HEK293 (cell line): ENCODE results near the gene SLC52A3.

Source experiments
- BCL11A ChIP-seq: fragments of 450-650 bp; formaldehyde crosslinking; IDR thresholded peaks from 2 replicates; pipeline ENCODE4 v1.5.1; 2016; ENCODE audit warnings: low read depth, missing biosample characterization, missing genetic modification characterization
- CTCF ChIP-seq: fragments of 450-650 bp; formaldehyde crosslinking; IDR thresholded peaks from 2 replicates; pipeline ENCODE4 v1.5.1; 2016; ENCODE audit warnings: missing biosample characterization, missing genetic modification characterization
- GLIS2 ChIP-seq: fragments of 450-650 bp; formaldehyde crosslinking; IDR thresholded peaks from 2 replicates; pipeline ENCODE4 v1.5.1; 2016; ENCODE audit warnings: missing biosample characterization, missing genetic modification characterization
- KLF10 ChIP-seq: fragments of 450-650 bp; IDR thresholded peaks from 2 replicates; pipeline ENCODE4 v1.5.1; 2018; ENCODE audit warnings: missing biosample characterization, mild to moderate bottlenecking, missing genetic modification characterization
- KLF16 ChIP-seq: fragments of 450-650 bp; formaldehyde crosslinking; IDR thresholded peaks from 2 replicates; pipeline ENCODE4 v1.5.1; 2017; ENCODE audit warnings: missing biosample characterization, missing genetic modification characterization
- KLF7 ChIP-seq: fragments of 450-650 bp; formaldehyde crosslinking; IDR thresholded peaks from 2 replicates; pipeline ENCODE4 v1.5.1; 2016; ENCODE audit warnings: missing biosample characterization, missing genetic modification characterization, borderline replicate concordance
- KLF8 ChIP-seq: fragments of 450-650 bp; formaldehyde crosslinking; IDR thresholded peaks from 2 replicates; pipeline ENCODE4 v1.5.1; 2016; ENCODE audit warnings: missing biosample characterization, missing genetic modification characterization
- PBX3 ChIP-seq: sonication (generic); formaldehyde crosslinking; IDR thresholded peaks from 2 replicates; pipeline ENCODE4 v1.8.1; 2022; ENCODE audit warnings: mild to moderate bottlenecking, moderate library complexity, missing genetic modification reagents
- ZFP69B ChIP-seq: fragments of 450-650 bp; formaldehyde crosslinking; IDR thresholded peaks from 2 replicates; pipeline ENCODE4 v1.5.1; 2016; ENCODE audit warnings: missing biosample characterization, missing genetic modification characterization
- ZNF174 ChIP-seq: fragments of 450-650 bp; formaldehyde crosslinking; IDR thresholded peaks from 2 replicates; pipeline ENCODE4 v1.5.0; 2017; ENCODE audit warnings: missing biosample characterization, mild to moderate bottlenecking, missing genetic modification characterization
- ZNF214 ChIP-seq: fragments of 450-650 bp; formaldehyde crosslinking; IDR thresholded peaks from 2 replicates; pipeline ENCODE4 v1.5.1; 2017; ENCODE audit warnings: missing biosample characterization, mild to moderate bottlenecking, missing genetic modification characterization, borderline replicate concordance
- ZNF23 ChIP-seq: fragments of 450-650 bp; formaldehyde crosslinking; IDR thresholded peaks from 2 replicates; pipeline ENCODE4 v1.5.1; 2016; ENCODE audit warnings: missing biosample characterization, missing genetic modification characterization, borderline replicate concordance
- ZNF311 ChIP-seq: fragments of 450-650 bp; formaldehyde crosslinking; IDR thresholded peaks from 2 replicates; pipeline ENCODE4 v1.5.1; 2017; ENCODE audit warnings: missing biosample characterization, missing genetic modification characterization, borderline replicate concordance
- ZNF341 ChIP-seq: fragments of 450-650 bp; formaldehyde crosslinking; IDR thresholded peaks from 2 replicates; pipeline ENCODE4; 2016; ENCODE audit warnings: low read depth, missing biosample characterization, missing genetic modification characterization
- ZNF501 ChIP-seq: fragments of 450-650 bp; formaldehyde crosslinking; IDR thresholded peaks from 2 replicates; pipeline ENCODE4 v1.5.1; 2016; ENCODE audit warnings: missing biosample characterization, missing genetic modification characterization
- ZNF621 ChIP-seq: fragments of 450-650 bp; formaldehyde crosslinking; IDR thresholded peaks from 2 replicates; pipeline ENCODE4 v1.5.1; 2017; ENCODE audit warnings: missing biosample characterization, missing genetic modification characterization
- ZNF629 ChIP-seq: fragments of 450-650 bp; formaldehyde crosslinking; IDR thresholded peaks from 2 replicates; pipeline ENCODE4 v1.5.1; 2017; ENCODE audit warnings: missing biosample characterization, missing genetic modification characterization
- ZNF660 ChIP-seq: fragments of 450-650 bp; IDR thresholded peaks from 2 replicates; pipeline ENCODE4 v1.5.1; 2018; ENCODE audit warnings: missing biosample characterization, mild to moderate bottlenecking, missing genetic modification characterization
- ZSCAN16 ChIP-seq: fragments of 450-650 bp; formaldehyde crosslinking; IDR thresholded peaks from 2 replicates; pipeline ENCODE4 v1.5.1; 2016; ENCODE audit warnings: missing biosample characterization, missing genetic modification characterization
- TF ChIP-seq, protein P1 (sequence below): IDR thresholded peaks from 2 replicates; pipeline ENCODE4 v1.6.1; 2011; ENCODE audit warnings: mild to moderate bottlenecking, low read depth, low read length, borderline replicate concordance
- TF ChIP-seq, protein P2 (sequence below): fragments of 450-650 bp; formaldehyde crosslinking; IDR thresholded peaks from 2 replicates; pipeline ENCODE4 v1.5.1; 2017; ENCODE audit warnings: missing biosample characterization, mild to moderate bottlenecking, missing genetic modification characterization, moderate library complexity
- TF ChIP-seq, protein P3 (sequence below): fragments of 450-650 bp; formaldehyde crosslinking; conservative IDR thresholded peaks from 2 replicates; pipeline ENCODE4 v1.5.1; 2016; ENCODE audit warnings: low read depth, missing biosample characterization, missing genetic modification characterization
- TF ChIP-seq, protein P4 (sequence below): fragments of 450-650 bp; formaldehyde crosslinking; IDR thresholded peaks from 2 replicates; pipeline ENCODE4 v1.5.1; 2016; ENCODE audit warnings: missing biosample characterization, missing genetic modification characterization
- TF ChIP-seq, protein P5 (sequence below): fragments of 450-650 bp; formaldehyde crosslinking; IDR thresholded peaks from 2 replicates; pipeline ENCODE4 v1.5.1; 2016; ENCODE audit warnings: missing biosample characterization, missing genetic modification characterization, low read depth
- TF ChIP-seq, protein P6 (sequence below): fragments of 450-650 bp; formaldehyde crosslinking; IDR thresholded peaks from 2 replicates; pipeline ENCODE4 v1.5.1; 2016; ENCODE audit warnings: missing biosample characterization, missing genetic modification characterization

SLC52A3 gene

GRCh38 chr20:760751-761417 is 7.4 kb downstream of the SLC52A3 start (continued):
- TF ChIP-seq, protein P1, sequence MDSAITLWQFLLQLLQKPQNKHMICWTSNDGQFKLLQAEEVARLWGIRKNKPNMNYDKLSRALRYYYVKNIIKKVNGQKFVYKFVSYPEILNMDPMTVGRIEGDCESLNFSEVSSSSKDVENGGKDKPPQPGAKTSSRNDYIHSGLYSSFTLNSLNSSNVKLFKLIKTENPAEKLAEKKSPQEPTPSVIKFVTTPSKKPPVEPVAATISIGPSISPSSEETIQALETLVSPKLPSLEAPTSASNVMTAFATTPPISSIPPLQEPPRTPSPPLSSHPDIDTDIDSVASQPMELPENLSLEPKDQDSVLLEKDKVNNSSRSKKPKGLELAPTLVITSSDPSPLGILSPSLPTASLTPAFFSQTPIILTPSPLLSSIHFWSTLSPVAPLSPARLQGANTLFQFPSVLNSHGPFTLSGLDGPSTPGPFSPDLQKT: no peak
- peak; percentile 60 for TF ChIP-seq ZNF341 (tag by site-specific recombination)
- TF ChIP-seq, protein P2, sequence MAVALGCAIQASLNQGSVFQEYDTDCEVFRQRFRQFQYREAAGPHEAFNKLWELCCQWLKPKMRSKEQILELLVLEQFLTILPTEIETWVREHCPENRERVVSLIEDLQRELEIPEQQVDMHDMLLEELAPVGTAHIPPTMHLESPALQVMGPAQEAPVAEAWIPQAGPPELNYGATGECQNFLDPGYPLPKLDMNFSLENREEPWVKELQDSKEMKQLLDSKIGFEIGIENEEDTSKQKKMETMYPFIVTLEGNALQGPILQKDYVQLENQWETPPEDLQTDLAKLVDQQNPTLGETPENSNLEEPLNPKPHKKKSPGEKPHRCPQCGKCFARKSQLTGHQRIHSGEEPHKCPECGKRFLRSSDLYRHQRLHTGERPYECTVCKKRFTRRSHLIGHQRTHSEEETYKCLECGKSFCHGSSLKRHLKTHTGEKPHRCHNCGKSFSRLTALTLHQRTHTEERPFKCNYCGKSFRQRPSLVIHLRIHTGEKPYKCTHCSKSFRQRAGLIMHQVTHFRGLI (tag by site-specific recombination): no peak
- TF ChIP-seq ZNF629 (tag by site-specific recombination): peak; percentile 46
- TF ChIP-seq BCL11A: no peak
- TF ChIP-seq ZFP69B (tag by site-specific recombination): peak; percentile 18; the same call in 1 of the 2 replicates
- TF ChIP-seq, protein P3, sequence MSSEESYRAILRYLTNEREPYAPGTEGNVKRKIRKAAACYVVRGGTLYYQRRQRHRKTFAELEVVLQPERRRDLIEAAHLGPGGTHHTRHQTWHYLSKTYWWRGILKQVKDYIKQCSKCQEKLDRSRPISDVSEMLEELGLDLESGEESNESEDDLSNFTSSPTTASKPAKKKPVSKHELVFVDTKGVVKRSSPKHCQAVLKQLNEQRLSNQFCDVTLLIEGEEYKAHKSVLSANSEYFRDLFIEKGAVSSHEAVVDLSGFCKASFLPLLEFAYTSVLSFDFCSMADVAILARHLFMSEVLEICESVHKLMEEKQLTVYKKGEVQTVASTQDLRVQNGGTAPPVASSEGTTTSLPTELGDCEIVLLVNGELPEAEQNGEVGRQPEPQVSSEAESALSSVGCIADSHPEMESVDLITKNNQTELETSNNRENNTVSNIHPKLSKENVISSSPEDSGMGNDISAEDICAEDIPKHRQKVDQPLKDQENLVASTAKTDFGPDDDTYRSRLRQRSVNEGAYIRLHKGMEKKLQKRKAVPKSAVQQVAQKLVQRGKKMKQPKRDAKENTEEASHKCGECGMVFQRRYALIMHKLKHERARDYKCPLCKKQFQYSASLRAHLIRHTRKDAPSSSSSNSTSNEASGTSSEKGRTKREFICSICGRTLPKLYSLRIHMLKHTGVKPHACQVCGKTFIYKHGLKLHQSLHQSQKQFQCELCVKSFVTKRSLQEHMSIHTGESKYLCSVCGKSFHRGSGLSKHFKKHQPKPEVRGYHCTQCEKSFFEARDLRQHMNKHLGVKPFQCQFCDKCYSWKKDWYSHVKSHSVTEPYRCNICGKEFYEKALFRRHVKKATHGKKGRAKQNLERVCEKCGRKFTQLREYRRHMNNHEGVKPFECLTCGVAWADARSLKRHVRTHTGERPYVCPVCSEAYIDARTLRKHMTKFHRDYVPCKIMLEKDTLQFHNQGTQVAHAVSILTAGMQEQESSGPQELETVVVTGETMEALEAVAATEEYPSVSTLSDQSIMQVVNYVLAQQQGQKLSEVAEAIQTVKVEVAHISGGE (tag by site-specific recombination): no peak
- no peak for TF ChIP-seq ZNF23 (tag by site-specific recombination)
- TF ChIP-seq ZNF311 (tag by site-specific recombination): no peak
- TF ChIP-seq ZNF214: no peak
- TF ChIP-seq, protein P4, sequence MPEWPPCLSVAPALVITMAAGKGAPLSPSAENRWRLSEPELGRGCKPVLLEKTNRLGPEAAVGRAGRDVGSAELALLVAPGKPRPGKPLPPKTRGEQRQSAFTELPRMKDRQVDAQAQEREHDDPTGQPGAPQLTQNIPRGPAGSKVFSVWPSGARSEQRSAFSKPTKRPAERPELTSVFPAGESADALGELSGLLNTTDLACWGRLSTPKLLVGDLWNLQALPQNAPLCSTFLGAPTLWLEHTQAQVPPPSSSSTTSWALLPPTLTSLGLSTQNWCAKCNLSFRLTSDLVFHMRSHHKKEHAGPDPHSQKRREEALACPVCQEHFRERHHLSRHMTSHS (tag by site-specific recombination): no peak
- no peak for TF ChIP-seq KLF10
- TF ChIP-seq ZNF174 (tag by site-specific recombination): no peak
- TF ChIP-seq, protein P5, sequence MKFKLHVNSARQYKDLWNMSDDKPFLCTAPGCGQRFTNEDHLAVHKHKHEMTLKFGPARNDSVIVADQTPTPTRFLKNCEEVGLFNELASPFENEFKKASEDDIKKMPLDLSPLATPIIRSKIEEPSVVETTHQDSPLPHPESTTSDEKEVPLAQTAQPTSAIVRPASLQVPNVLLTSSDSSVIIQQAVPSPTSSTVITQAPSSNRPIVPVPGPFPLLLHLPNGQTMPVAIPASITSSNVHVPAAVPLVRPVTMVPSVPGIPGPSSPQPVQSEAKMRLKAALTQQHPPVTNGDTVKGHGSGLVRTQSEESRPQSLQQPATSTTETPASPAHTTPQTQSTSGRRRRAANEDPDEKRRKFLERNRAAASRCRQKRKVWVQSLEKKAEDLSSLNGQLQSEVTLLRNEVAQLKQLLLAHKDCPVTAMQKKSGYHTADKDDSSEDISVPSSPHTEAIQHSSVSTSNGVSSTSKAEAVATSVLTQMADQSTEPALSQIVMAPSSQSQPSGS (tag by site-specific recombination): no peak
- peak; percentile 90; the same call in 1 of the 2 replicates for TF ChIP-seq KLF7
- no peak for TF ChIP-seq PBX3 (CRISPR knock-in tag)
- peak; percentile 93 for TF ChIP-seq CTCF
- no peak for TF ChIP-seq KLF16
- no peak for TF ChIP-seq ZNF621
- TF ChIP-seq GLIS2 (tag by site-specific recombination): 0 out of 2 replicates have a peak, but pooled peaks have one; percentile 31
- no peak for TF ChIP-seq ZSCAN16 (tag by site-specific recombination)
- TF ChIP-seq ZNF501 (tag by site-specific recombination): no peak
- no peak for TF ChIP-seq KLF8
- no peak for TF ChIP-seq ZNF660
- TF ChIP-seq, protein P6, sequence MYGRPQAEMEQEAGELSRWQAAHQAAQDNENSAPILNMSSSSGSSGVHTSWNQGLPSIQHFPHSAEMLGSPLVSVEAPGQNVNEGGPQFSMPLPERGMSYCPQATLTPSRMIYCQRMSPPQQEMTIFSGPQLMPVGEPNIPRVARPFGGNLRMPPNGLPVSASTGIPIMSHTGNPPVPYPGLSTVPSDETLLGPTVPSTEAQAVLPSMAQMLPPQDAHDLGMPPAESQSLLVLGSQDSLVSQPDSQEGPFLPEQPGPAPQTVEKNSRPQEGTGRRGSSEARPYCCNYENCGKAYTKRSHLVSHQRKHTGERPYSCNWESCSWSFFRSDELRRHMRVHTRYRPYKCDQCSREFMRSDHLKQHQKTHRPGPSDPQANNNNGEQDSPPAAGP (tag by site-specific recombination): no peak
